H1 (cell line): Measurements from ENCODE around the gene IDUA. TPM values are rescaled to one million over a fixed set of nuclear protein-coding genes. Genes with fewer than 3 reads are reported as not detected.
A peak's percentile ranks its signal among the peaks of the same experiment; 100 is the strongest.

Experiments
- CTCF ChIA-PET: fragments of 300-600 bp; sonication (Branson Sonifier 250); formaldehyde crosslinking; loops from one replicate; lab custom pipeline; 2021; ENCODE audit not compliant: partially characterized antibody; lab: Charles Lee
- POLR2A ChIA-PET: fragments of 300-600 bp; sonication (Branson Sonifier 250); formaldehyde crosslinking; loops from one replicate; lab custom pipeline; 2021; ENCODE audit warnings: inconsistent platforms; ENCODE audit not compliant: partially characterized antibody; lab: Charles Lee
- DNase-seq, 2 experiments: peaks; one replicate each; pipeline versions ENCODE4 v3.0.0 to v3.0.0-alpha.2; 2010 to 2022; ENCODE audit warnings: low spot score in 2 of 2, low read depth in 1 of 2, mixed read lengths in 1 of 2
- FAIRE-seq: peaks from 2 replicates; lab custom pipeline; 2011; peaks lifted over from hg19 to GRCh38; lab: Jason Lieb, UNC
- H2AFZ ChIP-seq: 2 replicates; pipeline ENCODE4 v1.8.1; 2012; ENCODE audit warnings: low read length, inconsistent platforms
- H2AK5ac ChIP-seq: 2 replicates; pipeline ENCODE4 v1.6.1; 2013; ENCODE audit warnings: low read depth, low read length
- H2BK120ac ChIP-seq: replicated peaks from 2 replicates; pipeline ENCODE3; 2013; ENCODE audit warnings: low read depth, low read length, inconsistent platforms
- H2BK12ac ChIP-seq: 2 replicates; pipeline ENCODE4 v1.6.1; 2013; ENCODE audit warnings: low read depth, low read length
- H2BK15ac ChIP-seq: 2 replicates; pipeline ENCODE4 v1.6.1; 2013; ENCODE audit warnings: low read length
- H2BK20ac ChIP-seq: 2 replicates; pipeline ENCODE4 v1.6.1; 2013; ENCODE audit warnings: low read length
- H2BK5ac ChIP-seq: 2 replicates; pipeline ENCODE4 v1.6.1; 2013; ENCODE audit warnings: low read depth, low read length
- H3K14ac ChIP-seq: 2 replicates; pipeline ENCODE4 v1.6.1; 2013; ENCODE audit warnings: inconsistent platforms; ENCODE audit not compliant: insufficient read length
- H3K18ac ChIP-seq: 2 replicates; pipeline ENCODE4 v1.6.1; 2013; ENCODE audit warnings: low read length; ENCODE audit errors: extremely low read depth
- H3K23ac ChIP-seq: 2 replicates; pipeline ENCODE4 v1.6.1; 2013; ENCODE audit warnings: inconsistent platforms; ENCODE audit not compliant: insufficient read length
- H3K23me2 ChIP-seq: 2 replicates; pipeline ENCODE4 v1.6.1; 2013; ENCODE audit warnings: low read depth, low read length
- H3K27ac ChIP-seq: 2 replicates; pipeline ENCODE4 v1.6.1; 2011; ENCODE audit warnings: low read depth, low read length, inconsistent platforms
- H3K27me3 ChIP-seq, 4 experiments: replicated peaks in 1 of 4; 1 replicate in 1 of 4; 2 replicates in 3 of 4; pipeline versions ENCODE4 v1.6.1 to v1.8.1; 2011 to 2013; ENCODE audit warnings: low read length in 3 of 4, mild to moderate bottlenecking in 3 of 4, inconsistent platforms in 2 of 4, mixed read lengths in 2 of 4, moderate library complexity in 1 of 4; ENCODE audit not compliant: control insufficient read depth in 3 of 4, insufficient read depth in 3 of 4; ENCODE audit errors: extremely low read depth in 1 of 4
- H3K36me3 ChIP-seq, 4 experiments: 2 replicates each; pipeline versions ENCODE4 v1.6.1 to v1.8.1; 2011 to 2013; ENCODE audit warnings: mild to moderate bottlenecking in 4 of 4, low read length in 3 of 4, moderate library complexity in 2 of 4, control low read depth in 1 of 4, inconsistent platforms in 1 of 4; ENCODE audit not compliant: insufficient read depth in 4 of 4, control insufficient read depth in 2 of 4
- H3K4ac ChIP-seq: replicated peaks from 2 replicates; pipeline ENCODE3; 2013; ENCODE audit warnings: low read length, low read depth, mixed read lengths, inconsistent platforms; ENCODE audit not compliant: insufficient read length
- H3K4me1 ChIP-seq, 4 experiments: replicated peaks in 1 of 4; 1 replicate in 1 of 4; 2 replicates in 3 of 4; pipeline versions ENCODE4 v1.6.1 to v1.8.1; 2011 to 2013; ENCODE audit warnings: low read length in 3 of 4, inconsistent platforms in 2 of 4, mixed read lengths in 1 of 4; ENCODE audit not compliant: insufficient read depth in 4 of 4, control insufficient read depth in 3 of 4
- H3K4me2 ChIP-seq, 2 experiments: 2 replicates each; pipeline versions ENCODE4 v1.6.1 to v1.8.1; 2011 to 2013; ENCODE audit warnings: low read depth in 2 of 2, low read length in 2 of 2, control low read depth in 1 of 2, inconsistent platforms in 1 of 2, mild to moderate bottlenecking in 1 of 2; ENCODE audit not compliant: insufficient read depth in 1 of 2
- H3K4me3 ChIP-seq, 4 experiments: fragments of 200-600, 300-600 bp in 1 of 4; sonication (generic), shearing (Covaris generic), sonication (Bioruptor Twin) in 1 of 4; 2 replicates each; pipeline versions ENCODE4 v1.5.1 to v1.8.1; 2011 to 2016; ENCODE audit warnings: low read length in 4 of 4, low read depth in 3 of 4, control low read depth in 2 of 4, inconsistent platforms in 2 of 4, mild to moderate bottlenecking in 2 of 4, mixed read lengths in 1 of 4, moderate library complexity in 1 of 4; ENCODE audit not compliant: insufficient read depth in 2 of 4; ENCODE audit errors: extremely low read depth in 1 of 4
- H3K56ac ChIP-seq: replicated peaks from 2 replicates; pipeline ENCODE3; 2013; ENCODE audit warnings: low read depth, mild to moderate bottlenecking, mixed read lengths, low read length, inconsistent platforms; ENCODE audit not compliant: insufficient read length
- H3K79me1 ChIP-seq: 2 replicates; pipeline ENCODE4 v1.6.1; 2013; ENCODE audit warnings: low read depth, low read length, control low read depth
- H3K79me2 ChIP-seq, 2 experiments: 2 replicates each; pipeline versions ENCODE4 v1.6.1 to v1.8.1; 2012 to 2013; ENCODE audit warnings: low read length in 2 of 2, mild to moderate bottlenecking in 2 of 2, inconsistent platforms in 1 of 2; ENCODE audit not compliant: insufficient read depth in 2 of 2, control insufficient read depth in 1 of 2
- H3K9ac ChIP-seq, 4 experiments: replicated peaks in 1 of 4; 1 replicate in 1 of 4; 2 replicates in 3 of 4; pipeline versions ENCODE4 v1.6.1 to v1.8.1; 2011 to 2013; ENCODE audit warnings: low read depth in 3 of 4, low read length in 3 of 4, control low read depth in 2 of 4, mild to moderate bottlenecking in 2 of 4, moderate library complexity in 2 of 4, inconsistent platforms in 1 of 4; ENCODE audit errors: extremely low read depth in 1 of 4
- H3K9me3 ChIP-seq, 2 experiments: 2 replicates each; pipeline versions ENCODE4 v1.6.1 to v1.8.1; 2012 to 2013; ENCODE audit warnings: mild to moderate bottlenecking in 2 of 2, moderate library complexity in 2 of 2, control low read depth in 1 of 2, inconsistent platforms in 1 of 2, low read depth in 1 of 2, low read length in 1 of 2, mixed read lengths in 1 of 2; ENCODE audit not compliant: insufficient read depth in 2 of 2
- H4K20me1 ChIP-seq, 2 experiments: replicated peaks in 1 of 2; 2 replicates each; pipeline versions ENCODE3 to v1.8.1; 2011 to 2013; ENCODE audit warnings: inconsistent platforms in 2 of 2, low read length in 2 of 2, mild to moderate bottlenecking in 1 of 2; ENCODE audit not compliant: insufficient read depth in 2 of 2, control insufficient read depth in 1 of 2
- H4K5ac ChIP-seq: 2 replicates; pipeline ENCODE4 v1.6.1; 2013; ENCODE audit warnings: low read length, low read depth, mixed read lengths, inconsistent platforms; ENCODE audit not compliant: insufficient read length
- H4K8ac ChIP-seq: 2 replicates; pipeline ENCODE4 v1.8.0; 2013; ENCODE audit warnings: mild to moderate bottlenecking, moderate library complexity, low read length, inconsistent platforms; ENCODE audit not compliant: insufficient read depth; ENCODE audit errors: extremely low read depth
- H4K91ac ChIP-seq: replicated peaks from 2 replicates; pipeline ENCODE3; 2013; ENCODE audit warnings: low read length, mixed read lengths, inconsistent platforms; ENCODE audit not compliant: insufficient read length
- CBX5 ChIP-seq: fragments of 300-800, 300-1000 bp; sonication (generic); IDR thresholded peaks from 2 replicates; pipeline ENCODE4 v1.7.1; 2016; ENCODE audit warnings: antibody characterized with exemption, low read length, low read depth
- CHD2 ChIP-seq: IDR thresholded peaks from 2 replicates; pipeline ENCODE4 v1.6.1; 2012; ENCODE audit warnings: low read length, improper control_type of control experiment
- CTBP2 ChIP-seq: IDR thresholded peaks from 2 replicates; pipeline ENCODE4 v1.7.0; 2011; ENCODE audit warnings: borderline replicate concordance, mild to moderate bottlenecking, moderate library complexity, mixed read lengths, low read length; ENCODE audit not compliant: insufficient read depth, insufficient read length
- EZH2 ChIP-seq: fragments of 200-600 bp; sonication (generic); IDR thresholded peaks from 2 replicates; pipeline ENCODE4 v1.7.1; 2012; ENCODE audit warnings: low read depth, mild to moderate bottlenecking, moderate library complexity, low read length, inconsistent platforms; ENCODE audit not compliant: severe bottlenecking
- KDM5A ChIP-seq: fragments of 200-600 bp; IDR thresholded peaks from 2 replicates; pipeline ENCODE4 v1.7.1; 2012; ENCODE audit warnings: mild to moderate bottlenecking, low read length, inconsistent platforms, mixed read lengths
- POU5F1 ChIP-seq: IDR thresholded peaks from 2 replicates; pipeline ENCODE4 v1.6.1; 2011; ENCODE audit warnings: low read depth, mild to moderate bottlenecking, low read length, moderate library complexity
- RNF2 ChIP-seq: fragments of 200-900, 300-1000 bp; sonication (generic); IDR thresholded peaks from 2 replicates; pipeline ENCODE4 v1.7.1; 2016; ENCODE audit warnings: borderline replicate concordance, low read depth, mild to moderate bottlenecking, antibody characterized with exemption, low read length; ENCODE audit not compliant: poor library complexity, severe bottlenecking; ENCODE audit errors: missing control alignments
- SAP30 ChIP-seq: fragments of 300-600 bp; sonication (generic); IDR thresholded peaks from 2 replicates; pipeline ENCODE4 v1.7.1; 2012; ENCODE audit warnings: low read length, moderate library complexity, mild to moderate bottlenecking, inconsistent platforms; ENCODE audit not compliant: insufficient read depth, insufficient replicate concordance
- SIRT6 ChIP-seq: IDR thresholded peaks from one replicate; pipeline ENCODE4 v1.7.1; 2012; ENCODE audit warnings: low read length, inconsistent platforms
- SP1 ChIP-seq: IDR thresholded peaks from 2 replicates; pipeline ENCODE4 v1.6.1; 2011; ENCODE audit warnings: low read depth, low read length
- SP4 ChIP-seq: IDR thresholded peaks from 2 replicates; pipeline ENCODE4 v1.6.1; 2012; ENCODE audit warnings: low read length, inconsistent platforms
- WGBS, 2 experiments: shearing (Covaris generic) in 1 of 2; methylation state at CpG; one replicate each; pipeline versions ENCODE4 v1.1.6 to v1.1.7; 2013 to 2015; ENCODE audit warnings: low lambda C conversion rate in 2 of 2, mixed read lengths in 2 of 2, inconsistent platforms in 1 of 2, low coverage in 1 of 2, missing lambda C conversion rate in 1 of 2; ENCODE audit not compliant: insufficient replicate concordance in 2 of 2, insufficient coverage in 1 of 2, insufficient read length in 1 of 2; ENCODE audit errors: extremely low coverage in 1 of 2, missing lambda C conversion rate in 1 of 2; 5-methylcytosine and 5-hydroxymethylcytosine counted together
- polyA plus RNA-seq, 7 experiments: library from polyadenylated mRNA; depleted of rRNA in 3 of 7; stranded (reverse) in 5 of 7; unstranded in 2 of 7; fragments of >200 nt in 5 of 7; fragments of 200-250 nt in 2 of 7; gene quantifications; 1 replicate in 5 of 7; 2 replicates in 1 of 7; 4 replicates in 1 of 7; pipeline versions ENCODE4 v1.2.1 to v1.2.3, GENCODE V29; 2011 to 2013; ENCODE audit warnings: missing spikeins in 2 of 7, mixed read lengths in 2 of 7
- total RNA-seq: library from RNA; stranded (reverse); fragmentation: NEBNext Ultra II Directional; extraction: Animal tissue kit (Norgen Biotek cat#: 25700); gene quantifications from 2 replicates; pipeline ENCODE4 v1.2.1, GENCODE V29; 2021

IDUA gene
- total and polyA plus RNA-seq, 2 of the 8 experiments (the other 6 are each of a cell fraction or from before 2014, with no cell fraction given): 2.8 to 4.8 TPM

GRCh38 chr4:987624-988513 lies 1.0 kb downstream of the IDUA start:
- Histone ChIP-seq H2AFZ (no peak overlapping the region), H3K9ac (no peak overlapping the region)
- TF ChIP-seq RNF2: no peak
- no peak for TF ChIP-seq EZH2
- no peak for TF ChIP-seq SAP30
- no peak for TF ChIP-seq CTBP2
- no peak for TF ChIP-seq SIRT6
- TF ChIP-seq CBX5: no peak
- TF ChIP-seq SP4: no peak
- no peak for TF ChIP-seq SP1
- TF ChIP-seq POU5F1: no peak
- no peak for TF ChIP-seq KDM5A
- TF ChIP-seq CHD2: no peak

More at GRCh38 chr4:987624-988513, 1.0 kb downstream of the IDUA start:
- H3K4me2 ChIP-seq: peak overlapping the region; percentile 75 to 98
- H3K36me3 ChIP-seq: no peaks in the 10 kb centered on the region; a peak in 1 of 8 replicates
- H3K79me2 ChIP-seq: no peaks in the 10 kb centered on the region
- no peaks in the 10 kb centered on the region for H3K79me1 ChIP-seq
- no peak overlapping the region for H2BK15ac ChIP-seq
- H3K56ac ChIP-seq: no peak overlapping the region
- H4K20me1 ChIP-seq: peaks cover 2 to 6% of the 10 kb centered on the region in 2 experiments
- H3K14ac ChIP-seq: no peak overlapping the region
- peak overlapping the region in 2 of 4 experiments; percentile 50 to 65; a peak in 3 of 8 replicates for H3K4me3 ChIP-seq
- H3K9me3 ChIP-seq: no peaks in the 10 kb centered on the region
- no peak for FAIRE-seq
- no peak overlapping the region for H4K5ac ChIP-seq
- H3K4me1 ChIP-seq: peaks cover 0 to 3% (median 1%) of the 10 kb centered on the region in 4 experiments; a peak in 4 of 7 replicates
- no peak overlapping the region; the same call in 1 of the 2 replicates for H3K18ac ChIP-seq
- 0 out of 2 replicates have a peak overlapping the region, but pooled peaks have one; percentile 6 for H2AK5ac ChIP-seq
- DNase-seq: no peak
- H2BK20ac ChIP-seq: no peak overlapping the region
- H4K91ac ChIP-seq: no peak overlapping the region
- no peak overlapping the region for H2BK12ac ChIP-seq
- CTCF ChIA-PET: interaction anchor here (0.7 to 1.6 kb wide), 8 partner anchors 9 to 54 kb away, joined by 3 to 5 read pairs (median 4); no protein-coding TSS in a partner anchor
- POLR2A ChIA-PET: interaction anchor here (0.7 to 0.9 kb wide), 2 partner anchors 46 to 60 kb away, joined by 3 read pairs; no protein-coding TSS in a partner anchor
- peak overlapping the region; percentile 28; the same call in 1 of the 2 replicates for H4K8ac ChIP-seq
- H2BK5ac ChIP-seq: no peak overlapping the region
- no peak overlapping the region for H3K4ac ChIP-seq
- no peak overlapping the region for H2BK120ac ChIP-seq
- H3K27me3 ChIP-seq: peaks cover 0 to 21% (median 14%) of the 10 kb centered on the region in 4 experiments; a peak in 6 of 7 replicates
- H3K27ac ChIP-seq: no peak overlapping the region
- no peak overlapping the region for H3K23ac ChIP-seq
- WGBS, 2 experiments: 81% methylated on average over 34 of the region's 37 CpGs; no CpG with 5 or more reads in 1 of the 2 experiments
- H3K23me2 ChIP-seq: peaks cover 5% of the 10 kb centered on the region; the same call in 1 of the 2 replicates
